HepG2 (cell line): ENCODE data around the gene POLR3E. TPM values are rescaled to one million over a fixed set of nuclear protein-coding genes. Genes with fewer than 3 reads are reported as not detected.
A peak's percentile ranks its signal among the peaks of the same experiment; 100 is the strongest.

Source experiments
- ARHGAP35 ChIP-seq: sonication (generic); formaldehyde crosslinking; IDR thresholded peaks from 2 replicates; pipeline ENCODE4 v1.9.0; 2022; ENCODE audit warnings: mild to moderate bottlenecking, inconsistent platforms, moderate library complexity, missing genetic modification reagents, borderline replicate concordance
- ATF4 ChIP-seq, 2 experiments: fragments of 450-650 bp in 1 of 2; sonication (generic) in 1 of 2; formaldehyde crosslinking; IDR thresholded peaks; 2 replicates each; pipeline versions ENCODE4 v1.5.0 to v1.8.0; 2020 to 2022; ENCODE audit warnings: mild to moderate bottlenecking in 1 of 2, missing genetic modification reagents in 1 of 2
- ATF7-NPFF ChIP-seq: sonication (generic); formaldehyde crosslinking; IDR thresholded peaks from 2 replicates; pipeline ENCODE4 v1.8.1; 2023; ENCODE audit warnings: mild to moderate bottlenecking, low read depth, missing genetic modification reagents, moderate library complexity
- CENPT ChIP-seq: sonication (generic); formaldehyde crosslinking; IDR thresholded peaks from 2 replicates; pipeline ENCODE4 v1.8.0; 2022; ENCODE audit warnings: low read depth, mild to moderate bottlenecking, moderate library complexity, missing genetic modification reagents
- CREB1 ChIP-seq, 2 experiments: fragments of 450-650 bp in 1 of 2; IDR thresholded peaks; 2 replicates each; pipeline ENCODE4 v1.6.1; 2016 to 2017; ENCODE audit warnings: control low read depth in 1 of 2, mild to moderate bottlenecking in 1 of 2, missing compliant biosample characterization in 1 of 2, missing genetic modification characterization in 1 of 2
- GABPA ChIP-seq, 2 experiments: IDR thresholded peaks; 2 replicates each; pipeline ENCODE4 v1.6.1; 2011 to 2016; ENCODE audit warnings: low read depth in 2 of 2, low read length in 1 of 2, missing biosample characterization in 1 of 2, missing genetic modification characterization in 1 of 2
- GZF1 ChIP-seq: sonication (generic); formaldehyde crosslinking; IDR thresholded peaks from 2 replicates; pipeline ENCODE4 v1.5.1; 2020; ENCODE audit warnings: mild to moderate bottlenecking, missing genetic modification reagents
- MAFG ChIP-seq: sonication (generic); formaldehyde crosslinking; IDR thresholded peaks from 2 replicates; pipeline ENCODE4 v1.5.1; 2020; ENCODE audit warnings: mild to moderate bottlenecking, missing genetic modification reagents
- MXD1 ChIP-seq: sonication (generic); formaldehyde crosslinking; IDR thresholded peaks from 2 replicates; pipeline ENCODE4 v1.4.0; 2020; ENCODE audit warnings: mild to moderate bottlenecking, missing genetic modification reagents
- NFKB2 ChIP-seq: sonication (generic); formaldehyde crosslinking; IDR thresholded peaks from 2 replicates; pipeline ENCODE4 v1.4.0; 2020; ENCODE audit warnings: missing genetic modification reagents, borderline replicate concordance
- NR2F6 ChIP-seq, 2 experiments: IDR thresholded peaks; 2 replicates each; pipeline ENCODE4 v1.6.1; 2016; ENCODE audit warnings: antibody characterized with exemption in 1 of 2, mild to moderate bottlenecking in 1 of 2
- PAF1 ChIP-seq: IDR thresholded peaks from 2 replicates; pipeline ENCODE4 v1.6.1; 2016; ENCODE audit warnings: missing genetic modification reagents, missing compliant biosample characterization
- PATZ1 ChIP-seq: sonication (generic); formaldehyde crosslinking; IDR thresholded peaks from 2 replicates; pipeline ENCODE4 v1.4.0; 2020; ENCODE audit warnings: missing genetic modification reagents
- PREB ChIP-seq: sonication (generic); formaldehyde crosslinking; IDR thresholded peaks from 2 replicates; pipeline ENCODE4 v1.4.0; 2020; ENCODE audit warnings: missing genetic modification reagents
- RARG ChIP-seq: sonication (generic); formaldehyde crosslinking; IDR thresholded peaks from 2 replicates; pipeline ENCODE4 v1.4.0; 2020; ENCODE audit warnings: low read depth, mild to moderate bottlenecking, missing genetic modification reagents
- SP1 ChIP-seq, 2 experiments: fragments of 450-650 bp in 1 of 2; sonication (generic) in 1 of 2; formaldehyde crosslinking in 1 of 2; IDR thresholded peaks; 2 replicates each; pipeline versions ENCODE4 v1.4.0 to v1.6.1; 2016 to 2020; ENCODE audit warnings: missing genetic modification reagents in 1 of 2
- SRY ChIP-seq: sonication (generic); formaldehyde crosslinking; IDR thresholded peaks from 2 replicates; pipeline ENCODE4 v1.8.0; 2022; ENCODE audit warnings: mild to moderate bottlenecking, missing genetic modification reagents
- ZFP62 ChIP-seq: sonication (generic); formaldehyde crosslinking; IDR thresholded peaks from 2 replicates; pipeline ENCODE4 v1.4.0; 2020; ENCODE audit warnings: missing genetic modification reagents
- ZNF124 ChIP-seq: sonication (generic); formaldehyde crosslinking; IDR thresholded peaks from 2 replicates; pipeline ENCODE4 v1.4.0; 2020; ENCODE audit warnings: missing genetic modification reagents
- ZNF138 ChIP-seq: sonication (generic); formaldehyde crosslinking; IDR thresholded peaks from 2 replicates; pipeline ENCODE4 v1.5.0; 2020; ENCODE audit warnings: mild to moderate bottlenecking, low read depth, missing genetic modification reagents
- ZNF580 ChIP-seq: IDR thresholded peaks from 2 replicates; pipeline ENCODE4 v1.6.1; 2016; ENCODE audit warnings: low read depth, borderline replicate concordance
- ZNF713 ChIP-seq: sonication (generic); formaldehyde crosslinking; IDR thresholded peaks from 2 replicates; pipeline ENCODE4 v1.4.0; 2020; ENCODE audit warnings: mild to moderate bottlenecking, missing genetic modification reagents
- polyA plus RNA-seq, 8 experiments: library from polyadenylated mRNA; depleted of rRNA in 3 of 8; stranded (reverse) in 7 of 8; unstranded in 1 of 8; fragments of >200 nt; fragmentation: Illumina TruSeq in 4 of 8; extraction: Trizol in 4 of 8; gene quantifications; 2 replicates each; pipeline versions ENCODE4 v1.2.1 to v1.2.3, GENCODE V29; 2011 to 2016; ENCODE audit warnings: low read depth in 4 of 8, missing spikeins in 1 of 8, mixed read lengths in 1 of 8; ENCODE audit not compliant: insufficient read depth in 1 of 8
- total RNA-seq, 5 experiments: library from RNA; depleted of rRNA; stranded (reverse); fragments of >200 nt; fragmentation: Illumina TruSeq; extraction: Trizol; gene quantifications; 2 replicates each; pipeline ENCODE4 v1.2.3, GENCODE V29; 2016; ENCODE audit warnings: low read depth in 1 of 5

Gene POLR3E
- total and polyA plus RNA-seq, 2 of the 13 experiments (the other 11 are each of a cell fraction or from before 2014, with no cell fraction given) = 135 to 262 TPM

- TF ChIP-seq ATF4 (CRISPR knock-in tag; IDR thresholded peaks at IDR 0.05) (no peak), ZNF138 (no peak), RARG (CRISPR knock-in tag) (no peak), PREB (CRISPR knock-in tag) (no peak), NFKB2 (CRISPR knock-in tag) (0 out of 2 replicates have a peak, but pooled peaks have one; percentile 39), ARHGAP35 (CRISPR knock-in tag) (0 out of 2 replicates have a peak, but pooled peaks have one; percentile 39), SP1 (IDR thresholded peaks at IDR 0.05) (no peak), SP1 (CRISPR knock-in tag; IDR thresholded peaks at IDR 0.05) (no peak), ZNF580 (CRISPR knock-in tag) (no peak), SRY (CRISPR knock-in tag) (no peak), ZFP62 (CRISPR knock-in tag) (no peak), ZNF124 (CRISPR knock-in tag) (0 out of 2 replicates have a peak, but pooled peaks have one; percentile 45), PAF1 (CRISPR knock-in tag) (0 out of 2 replicates have a peak, but pooled peaks have one; percentile 18), NR2F6 (IDR thresholded peaks at IDR 0.05) (no peak), NR2F6 (CRISPR knock-in tag; IDR thresholded peaks at IDR 0.05) (no peak), CENPT (CRISPR knock-in tag) (0 out of 2 replicates have a peak, but pooled peaks have one; percentile 2), ATF7-NPFF (0 out of 2 replicates have a peak, but pooled peaks have one; percentile 3), GABPA (IDR thresholded peaks at IDR 0.05; ENCODE audit: low read depth, low read length) (no peak), GABPA (CRISPR knock-in tag; IDR thresholded peaks at IDR 0.05; ENCODE audit: low read depth) (no peak), PATZ1 (CRISPR knock-in tag) (no peak), CREB1 (IDR thresholded peaks at IDR 0.05) (no peak), CREB1 (CRISPR knock-in tag; IDR thresholded peaks at IDR 0.05) (no peak), MAFG (CRISPR knock-in tag) (no peak), ZNF713 (CRISPR knock-in tag) (no peak), GZF1 (no peak), MXD1 (no peak)
These were observed 38.5 kb downstream of the POLR3E start (continued) for GRCh38 chr16:22335668-22336246.
